OCI-LY3 (cell line): ENCODE data around the gene SLC28A1.

ENCODE experiments used
- EZH2phosphoT487 ChIP-seq: fragments of 200-600 bp; shearing (Covaris generic); IDR thresholded peaks from 2 replicates; pipeline ENCODE4 v1.6.1; 2018; ENCODE audit warnings: antibody characterized with exemption, mixed run types, low read depth
- TF ChIP-seq, protein P1 (sequence below): fragments of 200-600, 300-600 bp; sonication (generic); IDR thresholded peaks from 2 replicates; pipeline ENCODE4 v1.5.1; 2014; ENCODE audit warnings: antibody characterized with exemption, low read length, low read depth

DNA sequence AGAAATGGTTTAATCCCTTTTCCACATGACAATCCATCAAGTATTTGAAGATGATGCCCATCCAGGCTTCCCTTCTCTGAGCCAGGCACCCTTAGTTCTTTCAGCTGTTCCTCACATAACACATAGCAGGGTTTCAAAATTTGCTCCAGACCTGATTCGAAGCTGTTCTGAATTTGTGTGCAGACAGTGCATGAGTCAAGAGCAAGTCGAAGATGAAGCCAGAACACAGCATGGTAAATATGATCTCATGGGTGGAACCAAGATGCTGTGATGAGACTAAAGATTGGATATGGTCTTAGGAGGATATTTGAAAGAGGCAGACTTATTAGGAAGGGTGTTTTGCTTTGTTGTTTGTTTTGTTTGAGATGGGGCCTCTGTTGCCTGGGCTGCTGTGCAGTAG is 64.6 kb downstream of the SLC28A1 start:
- TF ChIP-seq, protein P1, sequence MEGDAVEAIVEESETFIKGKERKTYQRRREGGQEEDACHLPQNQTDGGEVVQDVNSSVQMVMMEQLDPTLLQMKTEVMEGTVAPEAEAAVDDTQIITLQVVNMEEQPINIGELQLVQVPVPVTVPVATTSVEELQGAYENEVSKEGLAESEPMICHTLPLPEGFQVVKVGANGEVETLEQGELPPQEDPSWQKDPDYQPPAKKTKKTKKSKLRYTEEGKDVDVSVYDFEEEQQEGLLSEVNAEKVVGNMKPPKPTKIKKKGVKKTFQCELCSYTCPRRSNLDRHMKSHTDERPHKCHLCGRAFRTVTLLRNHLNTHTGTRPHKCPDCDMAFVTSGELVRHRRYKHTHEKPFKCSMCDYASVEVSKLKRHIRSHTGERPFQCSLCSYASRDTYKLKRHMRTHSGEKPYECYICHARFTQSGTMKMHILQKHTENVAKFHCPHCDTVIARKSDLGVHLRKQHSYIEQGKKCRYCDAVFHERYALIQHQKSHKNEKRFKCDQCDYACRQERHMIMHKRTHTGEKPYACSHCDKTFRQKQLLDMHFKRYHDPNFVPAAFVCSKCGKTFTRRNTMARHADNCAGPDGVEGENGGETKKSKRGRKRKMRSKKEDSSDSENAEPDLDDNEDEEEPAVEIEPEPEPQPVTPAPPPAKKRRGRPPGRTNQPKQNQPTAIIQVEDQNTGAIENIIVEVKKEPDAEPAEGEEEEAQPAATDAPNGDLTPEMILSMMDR = no peak
- no peak for TF ChIP-seq EZH2phosphoT487
